HL-60 (cell line): ENCODE data around the gene LRRC4C.

Experiments used
- CTCF ChIP-seq: IDR thresholded peaks from one replicate; pipeline ENCODE4 v1.5.1; 2011; ENCODE audit warnings: low read length, control low read depth, inconsistent platforms; ENCODE audit not compliant: insufficient read depth
- GABPA ChIP-seq: IDR thresholded peaks from 2 replicates; pipeline ENCODE4 v1.6.1; 2012; ENCODE audit warnings: low read depth
- POLR2AphosphoS5 ChIP-seq: IDR thresholded peaks from 2 replicates; pipeline ENCODE4 v1.6.1; 2012; ENCODE audit warnings: low read depth
- SPI1 ChIP-seq: IDR thresholded peaks from 2 replicates; pipeline ENCODE4 v1.6.1; 2012; ENCODE audit warnings: low read depth, mild to moderate bottlenecking, borderline replicate concordance
- TF ChIP-seq, protein P1 (sequence below): IDR thresholded peaks from 2 replicates; pipeline ENCODE4 v1.6.1; 2012; ENCODE audit warnings: low read depth; ENCODE audit not compliant: insufficient replicate concordance

GRCh38 chr11:40513281-40513680, 946.2 kb downstream of the LRRC4C start:
- TF ChIP-seq CTCF = no peak
- TF ChIP-seq POLR2AphosphoS5 = no peak
- no peak for TF ChIP-seq GABPA
- TF ChIP-seq, protein P1, sequence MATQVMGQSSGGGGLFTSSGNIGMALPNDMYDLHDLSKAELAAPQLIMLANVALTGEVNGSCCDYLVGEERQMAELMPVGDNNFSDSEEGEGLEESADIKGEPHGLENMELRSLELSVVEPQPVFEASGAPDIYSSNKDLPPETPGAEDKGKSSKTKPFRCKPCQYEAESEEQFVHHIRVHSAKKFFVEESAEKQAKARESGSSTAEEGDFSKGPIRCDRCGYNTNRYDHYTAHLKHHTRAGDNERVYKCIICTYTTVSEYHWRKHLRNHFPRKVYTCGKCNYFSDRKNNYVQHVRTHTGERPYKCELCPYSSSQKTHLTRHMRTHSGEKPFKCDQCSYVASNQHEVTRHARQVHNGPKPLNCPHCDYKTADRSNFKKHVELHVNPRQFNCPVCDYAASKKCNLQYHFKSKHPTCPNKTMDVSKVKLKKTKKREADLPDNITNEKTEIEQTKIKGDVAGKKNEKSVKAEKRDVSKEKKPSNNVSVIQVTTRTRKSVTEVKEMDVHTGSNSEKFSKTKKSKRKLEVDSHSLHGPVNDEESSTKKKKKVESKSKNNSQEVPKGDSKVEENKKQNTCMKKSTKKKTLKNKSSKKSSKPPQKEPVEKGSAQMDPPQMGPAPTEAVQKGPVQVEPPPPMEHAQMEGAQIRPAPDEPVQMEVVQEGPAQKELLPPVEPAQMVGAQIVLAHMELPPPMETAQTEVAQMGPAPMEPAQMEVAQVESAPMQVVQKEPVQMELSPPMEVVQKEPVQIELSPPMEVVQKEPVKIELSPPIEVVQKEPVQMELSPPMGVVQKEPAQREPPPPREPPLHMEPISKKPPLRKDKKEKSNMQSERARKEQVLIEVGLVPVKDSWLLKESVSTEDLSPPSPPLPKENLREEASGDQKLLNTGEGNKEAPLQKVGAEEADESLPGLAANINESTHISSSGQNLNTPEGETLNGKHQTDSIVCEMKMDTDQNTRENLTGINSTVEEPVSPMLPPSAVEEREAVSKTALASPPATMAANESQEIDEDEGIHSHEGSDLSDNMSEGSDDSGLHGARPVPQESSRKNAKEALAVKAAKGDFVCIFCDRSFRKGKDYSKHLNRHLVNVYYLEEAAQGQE = no peak
- TF ChIP-seq SPI1 = no peak
